Measurements from ENCODE around the gene PXT1. TPM values are rescaled to one million over a fixed set of nuclear protein-coding genes. Genes with fewer than 3 reads are reported as not detected.

Gene PXT1
- polyA plus RNA-seq, 1 donor (not counting 4 experiments of a cell fraction or from before 2014, with no cell fraction given), result 0.08 TPM

- H3K4me1 ChIP-seq (ENCODE audit: control insufficient read depth, extremely low read depth, insufficient read depth, low read length), result peaks cover 10% of the 10 kb centered on the region
- no peaks in the 10 kb centered on the region for H3K27me3 ChIP-seq (ENCODE audit: control insufficient read depth, extremely low read depth, insufficient read depth, low read length)
- H4K20me1 ChIP-seq (ENCODE audit: control insufficient read depth, extremely low read depth, insufficient read depth, low read length), result no peaks in the 10 kb centered on the region
- H3K4me2 ChIP-seq (ENCODE audit: control insufficient read depth, extremely low read depth, insufficient read depth, low read depth, low read length), result no peak overlapping the region
- dilution Hi-C loops (cut with MboI; ENCODE audit: extremely low pct_ligation_motif_present, low sequenced_read_pairs), result no loop called here
- H3K9me3 ChIP-seq (ENCODE audit: control insufficient read depth, low read depth, low read length), result no peaks in the 10 kb centered on the region
- FAIRE-seq, result no peak
- H3K79me2 ChIP-seq (ENCODE audit: control insufficient read depth, insufficient read depth, low read length), result no peaks in the 10 kb centered on the region
- H3K36me3 ChIP-seq (ENCODE audit: control insufficient read depth in 2 of 2, extremely low read depth in 1 of 2, insufficient read depth in 2 of 2, low read length in 2 of 2), result no peaks in the 10 kb centered on the region
- H2AFZ ChIP-seq (ENCODE audit: control insufficient read depth, low read length), result no peak overlapping the region
- H3K27ac ChIP-seq (ENCODE audit: control insufficient read depth, insufficient read depth, low read length), result no peak overlapping the region
- no peak overlapping the region for H3K9ac ChIP-seq (ENCODE audit: control insufficient read depth, extremely low read depth, insufficient read depth, low read length)
- H3K4me3 ChIP-seq (ENCODE audit: control insufficient read depth in 2 of 3, extremely low read depth in 1 of 3, insufficient read depth in 2 of 3, low read depth in 1 of 3, low read length in 3 of 3), result no peak overlapping the region
- DNase-seq (ENCODE audit: low read depth, low spot score), result no peak
- H3K9me1 ChIP-seq (ENCODE audit: control insufficient read depth, extremely low read depth, insufficient read depth, low read length), result no peaks in the 10 kb centered on the region
- TF ChIP-seq EZH2 (IDR thresholded peaks at IDR 0.05; ENCODE audit: low read length) (no peak), CTCF (optimal IDR thresholded peaks at IDR 0.05 in 1 of 3, IDR thresholded peaks at IDR 0.05 in 1 of 3, conservative IDR thresholded peaks at IDR 0.05 in 1 of 3; ENCODE audit: extremely low read depth in 1 of 3, insufficient read depth in 2 of 3, low read length in 3 of 3) (no peak)
Measured at GRCh38 chr6:36381502-36382389, 60.9 kb downstream of the PXT1 start.

- H2AFZ ChIP-seq (ENCODE audit: control insufficient read depth, low read length), result no peak overlapping the region
- no peaks in the 10 kb centered on the region for H3K9me3 ChIP-seq (ENCODE audit: control insufficient read depth, low read depth, low read length)
- H3K4me3 ChIP-seq (ENCODE audit: control insufficient read depth in 2 of 3, extremely low read depth in 1 of 3, insufficient read depth in 2 of 3, low read depth in 1 of 3, low read length in 3 of 3), result no peak overlapping the region
- dilution Hi-C loops (cut with MboI; ENCODE audit: extremely low pct_ligation_motif_present, low sequenced_read_pairs), result no loop called here
- H3K27me3 ChIP-seq (ENCODE audit: control insufficient read depth, extremely low read depth, insufficient read depth, low read length), result peaks cover 1% of the 10 kb centered on the region
- FAIRE-seq (no peak), DNase-seq (ENCODE audit: low read depth, low spot score) (no peak)
- no peaks in the 10 kb centered on the region for H4K20me1 ChIP-seq (ENCODE audit: control insufficient read depth, extremely low read depth, insufficient read depth, low read length)
- no peaks in the 10 kb centered on the region for H3K36me3 ChIP-seq (ENCODE audit: control insufficient read depth in 2 of 2, extremely low read depth in 1 of 2, insufficient read depth in 2 of 2, low read length in 2 of 2)
- TF ChIP-seq EZH2 (IDR thresholded peaks at IDR 0.05; ENCODE audit: low read length) (no peak), CTCF (optimal IDR thresholded peaks at IDR 0.05 in 1 of 3, IDR thresholded peaks at IDR 0.05 in 1 of 3, conservative IDR thresholded peaks at IDR 0.05 in 1 of 3; ENCODE audit: extremely low read depth in 1 of 3, insufficient read depth in 2 of 3, low read length in 3 of 3) (no peak)
- no peak overlapping the region for H3K9ac ChIP-seq (ENCODE audit: control insufficient read depth, extremely low read depth, insufficient read depth, low read length)
- H3K27ac ChIP-seq (ENCODE audit: control insufficient read depth, insufficient read depth, low read length), result no peak overlapping the region
- H3K79me2 ChIP-seq (ENCODE audit: control insufficient read depth, insufficient read depth, low read length), result no peaks in the 10 kb centered on the region
- H3K9me1 ChIP-seq (ENCODE audit: control insufficient read depth, extremely low read depth, insufficient read depth, low read length), result no peaks in the 10 kb centered on the region
- H3K4me1 ChIP-seq (ENCODE audit: control insufficient read depth, extremely low read depth, insufficient read depth, low read length), result peaks cover 4% of the 10 kb centered on the region
- H3K4me2 ChIP-seq (ENCODE audit: control insufficient read depth, extremely low read depth, insufficient read depth, low read depth, low read length), result no peak overlapping the region
Measured at GRCh38 chr6:36380166-36380565, 62.5 kb downstream of the PXT1 start.

Measured in keratinocyte (primary cell).